Measurements from ENCODE around the gene ACTR1A. TPM values are rescaled to one million over a fixed set of nuclear protein-coding genes. Genes with fewer than 3 reads are reported as not detected.

The ACTR1A gene
- total RNA-seq, 1 experiment from 2014 or later = 179 TPM

- DNase-seq (ENCODE audit: low read depth) = no peak
These were observed 17.3 kb downstream of the ACTR1A start for GRCh38 chr10:102485093-102485784.

DNA sequence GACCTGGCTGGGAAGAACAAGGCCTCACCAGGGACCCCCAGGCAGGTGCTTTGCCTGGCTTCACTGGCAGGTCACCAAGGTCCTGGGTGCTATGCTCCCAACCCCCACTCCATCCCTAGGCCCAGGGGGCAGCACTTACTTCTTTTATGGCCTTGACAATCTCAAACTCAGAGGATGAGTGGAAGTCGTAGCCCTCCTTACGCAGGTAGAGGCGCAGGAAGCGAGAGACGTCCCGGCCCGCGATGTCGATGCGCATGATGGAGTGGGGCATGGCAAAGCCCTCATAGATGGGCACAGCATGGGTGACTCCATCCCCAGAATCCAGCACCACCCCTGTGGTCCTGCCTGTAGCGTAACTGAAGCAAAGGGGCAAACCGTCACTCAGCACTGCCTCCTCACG lies 18.5 kb downstream of the ACTR1A start:
- no peak for DNase-seq (ENCODE audit: low read depth)

GRCh38 chr10:102480396-102480795 lies 22.1 kb downstream of the ACTR1A start:
- DNase-seq (ENCODE audit: low read depth) = no peak

DNA sequence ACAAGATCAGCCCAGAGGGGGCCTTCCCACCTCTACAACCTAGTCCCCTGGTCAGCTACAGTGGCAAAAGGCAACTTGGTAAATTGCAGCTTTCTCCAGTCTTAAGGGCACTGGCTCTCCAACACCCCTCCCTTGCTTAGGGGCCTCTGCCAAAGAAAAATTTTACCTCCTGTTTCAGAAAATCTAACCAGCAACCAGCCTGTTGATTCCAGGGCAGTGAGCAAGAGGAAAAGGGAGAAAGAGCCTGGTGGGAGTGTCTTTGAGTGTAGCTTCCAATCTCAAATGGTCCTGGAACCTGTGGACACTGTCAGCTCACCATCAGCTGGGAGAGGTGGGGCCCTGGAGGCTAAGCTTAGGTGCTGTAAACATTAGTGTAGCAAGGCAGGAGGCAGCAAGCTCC lies 22.9 kb downstream of the ACTR1A start:
- no peak for DNase-seq (ENCODE audit: low read depth)

DNA sequence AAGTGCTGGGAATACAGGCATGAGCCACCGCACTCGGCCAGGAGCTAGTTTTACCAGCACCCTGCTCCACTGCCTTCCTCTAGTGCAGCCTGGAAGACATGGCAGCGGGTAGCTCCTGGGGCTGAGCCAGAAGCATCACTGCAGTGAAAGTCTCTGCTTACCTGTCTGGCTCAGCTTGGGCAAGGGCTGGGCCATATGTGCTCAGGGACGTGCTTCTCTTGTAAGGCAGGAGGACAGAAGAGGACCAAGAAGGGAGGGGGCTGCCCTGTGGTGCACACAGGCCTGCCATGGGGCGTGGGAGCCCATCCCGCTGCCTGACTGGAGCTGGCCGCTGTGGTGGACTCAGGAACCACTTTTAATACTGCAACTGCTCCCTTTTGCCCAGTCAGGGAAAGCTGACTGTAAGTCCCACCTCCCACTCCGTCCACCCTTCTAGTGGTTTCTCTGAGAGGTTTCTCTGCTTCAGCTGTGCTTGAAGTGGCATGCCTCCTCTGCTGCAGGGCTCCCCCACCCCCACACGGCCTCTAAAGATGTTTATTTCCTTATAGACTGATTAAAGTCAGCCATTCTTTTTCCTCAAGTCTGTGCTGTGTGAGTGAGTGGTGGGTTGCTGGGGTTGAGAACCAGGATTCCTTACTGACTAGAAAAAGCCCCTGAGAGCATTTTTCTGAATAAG lies 25.9 kb downstream of the ACTR1A start:
- DNase-seq (ENCODE audit: low read depth) = no peak

DNA sequence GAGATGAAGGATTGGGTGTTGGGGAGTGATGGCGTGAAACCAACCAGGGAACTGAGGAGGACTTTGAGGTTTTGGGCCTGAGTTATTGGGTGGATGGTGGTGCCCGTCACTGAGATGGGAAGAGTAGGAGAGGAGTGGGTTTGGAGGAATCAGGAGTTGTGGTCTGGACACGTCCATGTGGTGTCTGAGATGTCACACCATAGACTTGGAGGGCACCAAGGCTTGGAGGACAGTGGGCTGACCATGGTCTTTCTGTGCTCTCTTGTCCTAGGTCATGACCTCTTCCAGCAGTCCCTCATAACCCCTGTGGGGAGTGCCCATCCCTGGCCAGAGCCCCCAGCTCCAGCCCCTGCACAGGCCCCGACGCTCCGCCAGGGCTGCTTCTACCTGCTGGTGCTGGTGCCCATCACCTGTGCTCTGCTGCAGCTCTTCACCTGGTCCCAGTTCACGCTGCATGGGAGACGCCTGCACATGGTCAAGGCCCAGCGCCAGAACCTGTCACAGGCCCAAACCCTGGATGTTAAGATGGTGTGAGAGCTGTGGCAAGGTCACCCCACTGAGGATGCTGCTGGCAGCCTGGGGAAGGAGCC lies 27.0 kb downstream of the ACTR1A start:
- no peak for DNase-seq (ENCODE audit: low read depth)

GRCh38 chr10:102473445-102474331 lies 28.8 kb downstream of the ACTR1A start:
- DNase-seq (ENCODE audit: low read depth) = no peak

- no peak for DNase-seq (ENCODE audit: low read depth)
These were observed 31.6 kb downstream of the ACTR1A start for GRCh38 chr10:102470579-102471546.

DNA sequence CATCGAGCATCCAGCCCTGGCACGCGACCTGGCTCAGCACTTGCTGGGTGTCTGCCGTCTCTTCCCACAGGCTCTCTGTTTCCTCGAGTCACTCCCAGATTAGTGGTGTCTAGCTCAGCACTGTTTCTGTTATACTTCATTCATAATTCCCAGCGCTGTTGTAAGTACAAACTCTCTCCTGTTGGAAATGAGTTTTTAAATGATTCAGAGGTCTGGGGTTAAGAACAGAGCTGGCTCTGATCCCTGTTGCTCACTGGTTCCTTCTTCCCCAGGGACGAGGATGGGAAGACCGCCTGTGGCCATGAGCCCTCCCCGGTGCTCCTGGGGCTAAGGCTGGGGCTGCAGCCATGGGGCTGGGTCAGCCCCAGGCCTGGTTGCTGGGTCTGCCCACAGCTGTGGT lies 33.8 kb downstream of the ACTR1A start:
- DNase-seq (ENCODE audit: low read depth) = no peak

DNA sequence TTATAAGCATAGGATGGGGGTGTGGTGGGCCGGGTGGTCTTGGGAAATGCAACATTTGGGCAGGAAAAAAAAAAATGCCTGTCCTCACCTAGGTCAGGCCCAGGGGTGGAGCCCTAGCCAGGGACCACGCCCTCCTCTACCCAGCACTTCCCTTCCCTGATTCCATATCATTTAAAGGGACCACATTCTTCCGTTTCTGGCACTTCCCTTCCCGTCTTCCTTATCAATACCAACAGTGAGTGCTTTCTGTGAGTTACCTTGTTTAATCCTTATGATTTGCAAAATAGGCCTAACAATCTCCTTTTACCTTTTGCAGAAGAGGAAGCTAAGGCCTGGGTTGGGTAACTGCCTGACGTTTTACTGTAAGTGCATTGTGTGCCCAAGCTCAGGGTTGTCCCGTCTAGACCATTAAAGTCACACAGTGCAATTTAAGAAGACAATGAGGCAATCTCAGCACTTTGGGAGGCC lies 34.5 kb downstream of the ACTR1A start:
- no peak for DNase-seq (ENCODE audit: low read depth)

GRCh38 chr10:102467318-102467717 lies 35.2 kb downstream of the ACTR1A start:
- no peak for DNase-seq (ENCODE audit: low read depth)

- DNase-seq (ENCODE audit: low read depth) = no peak
These were observed 37.0 kb downstream of the ACTR1A start for GRCh38 chr10:102465466-102465865.

DNA sequence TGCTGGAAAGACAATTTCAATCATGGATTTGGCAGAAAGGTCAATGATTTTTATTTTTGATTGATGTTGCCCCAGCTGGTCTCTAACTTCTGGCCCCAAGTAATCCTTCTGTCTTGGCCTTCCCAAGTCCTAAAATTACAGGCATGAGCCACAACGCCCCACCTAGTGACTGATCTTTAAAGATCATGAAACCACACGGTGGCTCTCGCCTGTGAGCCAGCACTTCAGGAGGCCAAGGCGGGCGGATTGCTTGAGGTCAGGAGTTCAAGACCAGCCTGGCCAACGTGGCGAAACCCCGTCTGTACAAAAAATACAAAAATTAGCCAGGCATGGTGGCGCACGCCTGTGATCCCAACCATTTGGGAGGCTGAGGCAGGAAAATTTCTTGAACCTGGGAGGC lies 38.5 kb downstream of the ACTR1A start:
- DNase-seq (ENCODE audit: low read depth) = no peak

- DNase-seq (ENCODE audit: low read depth) = no peak
These were observed 39.9 kb downstream of the ACTR1A start for GRCh38 chr10:102462512-102463054.

GRCh38 chr10:102461187-102462054 lies 41.1 kb downstream of the ACTR1A start:
- DNase-seq (ENCODE audit: low read depth) = peak; percentile 69

DNA sequence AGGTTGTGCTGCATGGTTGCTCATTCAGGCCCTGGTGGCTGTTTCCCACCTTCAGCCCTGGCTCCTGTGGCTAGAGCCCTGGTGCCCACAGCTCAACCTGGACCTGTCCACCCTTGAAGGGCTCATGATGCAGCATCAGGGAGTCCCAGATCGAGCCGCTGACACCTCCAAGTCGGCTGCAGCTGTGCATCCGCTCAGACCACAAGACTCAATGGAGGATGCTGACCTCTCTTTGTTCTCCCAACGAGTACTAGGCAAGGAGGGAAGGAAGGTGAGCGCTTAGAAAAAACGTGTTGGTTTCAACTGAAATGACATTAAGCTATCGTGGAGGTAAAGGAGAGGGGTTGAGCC lies 41.7 kb downstream of the ACTR1A start:
- no peak for DNase-seq (ENCODE audit: low read depth)

GRCh38 chr10:102458656-102459055 lies 43.9 kb downstream of the ACTR1A start:
- DNase-seq (ENCODE audit: low read depth) = no peak

- no peak for DNase-seq (ENCODE audit: low read depth)
These were observed 44.8 kb downstream of the ACTR1A start for GRCh38 chr10:102457591-102458150.

DNA sequence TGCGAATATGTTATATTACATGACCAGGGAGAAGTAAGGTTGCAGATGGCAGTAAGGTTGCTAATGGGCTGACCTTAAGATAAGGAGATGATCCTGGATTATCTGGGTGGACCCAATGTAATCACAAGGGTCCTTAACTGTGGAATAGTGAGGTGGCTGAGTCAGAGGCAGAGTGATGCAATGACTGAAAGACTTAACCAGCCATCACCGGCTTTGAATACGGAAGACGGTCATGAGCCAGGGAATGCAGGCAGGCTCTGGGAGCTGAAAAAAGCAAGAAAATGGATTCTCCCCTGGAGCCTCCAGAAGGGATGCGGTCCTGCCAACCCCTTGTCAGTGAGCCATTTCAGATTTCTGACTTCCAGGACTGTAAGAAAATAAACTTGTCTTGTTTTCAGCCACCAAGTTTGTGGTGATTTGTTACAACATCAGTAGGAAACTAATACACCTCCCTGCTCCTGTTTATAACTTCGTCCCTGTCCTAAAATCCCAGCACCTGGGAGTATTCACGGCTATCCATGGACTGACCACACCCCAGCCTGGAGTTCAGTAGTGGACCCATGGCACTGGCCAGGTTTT lies 46.5 kb downstream of the ACTR1A start:
- DNase-seq (ENCODE audit: low read depth) = peak; percentile 70

Measured in RPMI7951 (cell line).